HG03520 (cell line): ENCODE measurements around the gene SCN2A.
A peak's percentile ranks its signal among the peaks of the same experiment; 100 is the strongest.
"Not testable (repeated sequence)": the region's sequence is repeated elsewhere in the genome, so short reads cannot be mapped to it uniquely, and the experiment has no call there.

ENCODE experiments used
- ATAC-seq: cut with Tn5 transposase; IDR thresholded peaks from one replicate; pipeline ENCODE4 v1.9.1; 2021; ENCODE audit warnings: mild to moderate bottlenecking, moderate library complexity; ENCODE audit not compliant: unreplicated experiment

SCN2A gene

GRCh38 chr2:165251366-165251765, 12.2 kb downstream of the SCN2A start:
- no peak for ATAC-seq

- no peak for ATAC-seq
These were observed 14.0 kb downstream of the SCN2A start for GRCh38 chr2:165253178-165253577.

GRCh38 chr2:165256618-165257017, 17.4 kb downstream of the SCN2A start:
- no peak for ATAC-seq

GRCh38 chr2:165260347-165260746, 21.1 kb downstream of the SCN2A start:
- not testable (repeated sequence) for ATAC-seq

GRCh38 chr2:165268754-165269153, 29.5 kb downstream of the SCN2A start:
- ATAC-seq: peak; percentile 81

- no peak for ATAC-seq
These were observed 34.0 kb downstream of the SCN2A start for GRCh38 chr2:165273176-165273575.

- ATAC-seq: no peak
These were observed 35.5 kb downstream of the SCN2A start for GRCh38 chr2:165274698-165275097.

GRCh38 chr2:165275932-165276331, 36.7 kb downstream of the SCN2A start:
- ATAC-seq: no peak

GRCh38 chr2:165277295-165277694, 38.1 kb downstream of the SCN2A start:
- no peak for ATAC-seq

- ATAC-seq: no peak
These were observed 38.8 kb downstream of the SCN2A start for GRCh38 chr2:165277860-165278656.

GRCh38 chr2:165280356-165280755, 41.1 kb downstream of the SCN2A start:
- ATAC-seq: no peak

- ATAC-seq: no peak
These were observed 42.2 kb downstream of the SCN2A start for GRCh38 chr2:165281387-165281786.

GRCh38 chr2:165283342-165283741, 44.1 kb downstream of the SCN2A start:
- no peak for ATAC-seq

GRCh38 chr2:165287094-165287778, 48.0 kb downstream of the SCN2A start:
- no peak for ATAC-seq

GRCh38 chr2:165289069-165289468, 49.9 kb downstream of the SCN2A start:
- no peak for ATAC-seq

GRCh38 chr2:165293440-165294420, 54.5 kb downstream of the SCN2A start:
- peak; percentile 100 for ATAC-seq

GRCh38 chr2:165294912-165295311, 55.7 kb downstream of the SCN2A start:
- no peak for ATAC-seq

GRCh38 chr2:165295643-165296042, 56.4 kb downstream of the SCN2A start:
- no peak for ATAC-seq

GRCh38 chr2:165305391-165306096, 66.3 kb downstream of the SCN2A start:
- ATAC-seq: no peak

GRCh38 chr2:165307317-165307716, 68.1 kb downstream of the SCN2A start:
- ATAC-seq: no peak

- ATAC-seq: no peak
These were observed 72.7 kb downstream of the SCN2A start for GRCh38 chr2:165311949-165312348.
